Neuronal stem cell (in vitro differentiated cells): ENCODE data around the gene GARIN5A.
A peak's percentile ranks its signal among the peaks of the same experiment; 100 is the strongest.

Experiments used
- DNase-seq: peaks from one replicate; pipeline ENCODE4 v3.0.0-alpha.2; 2013; ENCODE audit warnings: low spot score
- H2AFZ ChIP-seq: one replicate; pipeline ENCODE4 v1.6.1; 2013; ENCODE audit warnings: mild to moderate bottlenecking, low read length, inconsistent platforms
- H2AK5ac ChIP-seq: 2 replicates; pipeline ENCODE4 v1.6.1; 2013; ENCODE audit warnings: low read depth, mild to moderate bottlenecking, inconsistent platforms, low read length, moderate library complexity, mixed read lengths
- H2BK120ac ChIP-seq: 2 replicates; pipeline ENCODE4 v1.6.1; 2013; ENCODE audit warnings: low read depth, mild to moderate bottlenecking, inconsistent platforms, low read length, moderate library complexity, mixed read lengths
- H2BK12ac ChIP-seq: one replicate; pipeline ENCODE4 v1.6.1; 2013; ENCODE audit warnings: low read length, inconsistent platforms
- H2BK15ac ChIP-seq: 2 replicates; pipeline ENCODE4 v1.6.1; 2013; ENCODE audit warnings: mild to moderate bottlenecking, low read length, inconsistent platforms, mixed read lengths
- H2BK5ac ChIP-seq: one replicate; pipeline ENCODE4 v1.6.1; 2013; ENCODE audit warnings: inconsistent platforms, mild to moderate bottlenecking, low read length, moderate library complexity
- H3K14ac ChIP-seq: one replicate; pipeline ENCODE4 v1.6.1; 2013; ENCODE audit warnings: low read length, inconsistent platforms
- H3K18ac ChIP-seq: 2 replicates; pipeline ENCODE4 v1.6.1; 2013; ENCODE audit warnings: low read length, inconsistent platforms
- H3K23ac ChIP-seq: 2 replicates; pipeline ENCODE4 v1.6.1; 2013; ENCODE audit warnings: low read depth, mild to moderate bottlenecking, mixed read lengths, low read length, inconsistent platforms; ENCODE audit not compliant: poor library complexity
- H3K27ac ChIP-seq: replicated peaks from 3 replicates; pipeline ENCODE4 v1.5.1; 2013; ENCODE audit warnings: low read length, inconsistent platforms
- H3K27me3 ChIP-seq, 3 experiments: 2 replicates each; pipeline ENCODE4 v1.6.1; 2013; ENCODE audit warnings: low read length in 3 of 3, mild to moderate bottlenecking in 2 of 3, inconsistent platforms in 1 of 3, low read depth in 1 of 3, mixed read lengths in 1 of 3, moderate library complexity in 1 of 3; ENCODE audit not compliant: control insufficient read depth in 3 of 3, insufficient read depth in 3 of 3
- H3K36me3 ChIP-seq, 2 donors: replicated peaks in 1 of 2; 2 replicates each; pipeline ENCODE4 v1.6.1; 2013; ENCODE audit warnings: low read length in 2 of 2; ENCODE audit not compliant: control insufficient read depth in 2 of 2, insufficient read depth in 2 of 2
- H3K4ac ChIP-seq: 2 replicates; pipeline ENCODE4 v1.6.1; 2013; ENCODE audit warnings: inconsistent platforms, mild to moderate bottlenecking, low read length, moderate library complexity
- H3K4me1 ChIP-seq, 2 donors: 1 replicate in 1 of 2; 2 replicates in 1 of 2; pipeline ENCODE4 v1.6.1; 2013; ENCODE audit warnings: low read length in 2 of 2, low read depth in 1 of 2; ENCODE audit not compliant: control insufficient read depth in 2 of 2, insufficient read depth in 1 of 2
- H3K4me2 ChIP-seq: one replicate; pipeline ENCODE4 v1.6.1; 2013; ENCODE audit warnings: mild to moderate bottlenecking, low read length, inconsistent platforms; ENCODE audit not compliant: insufficient read depth, poor library complexity, severe bottlenecking
- H3K4me3 ChIP-seq, 2 donors: 2 replicates each; pipeline ENCODE4 v1.5.1; 2013; ENCODE audit warnings: low read length in 2 of 2, mild to moderate bottlenecking in 2 of 2, inconsistent platforms in 1 of 2, moderate library complexity in 1 of 2
- H3K79me1 ChIP-seq: one replicate; pipeline ENCODE4 v1.6.1; 2013; ENCODE audit warnings: low read depth, mild to moderate bottlenecking, inconsistent platforms, low read length, moderate library complexity
- H3K9ac ChIP-seq: one replicate; pipeline ENCODE4 v1.6.1; 2013; ENCODE audit warnings: mild to moderate bottlenecking, low read depth, low read length, inconsistent platforms; ENCODE audit not compliant: poor library complexity
- H3K9me3 ChIP-seq, 2 donors: replicated peaks in 1 of 2; 2 replicates each; pipeline versions ENCODE3 to v1.6.1; 2013; ENCODE audit warnings: low read length in 2 of 2, mild to moderate bottlenecking in 2 of 2, inconsistent platforms in 1 of 2, low read depth in 1 of 2, mixed read lengths in 1 of 2, moderate library complexity in 1 of 2; ENCODE audit not compliant: control insufficient read depth in 2 of 2, insufficient read depth in 1 of 2
- H4K8ac ChIP-seq: one replicate; pipeline ENCODE4 v1.6.1; 2013; ENCODE audit warnings: low read depth, mild to moderate bottlenecking, inconsistent platforms, low read length, moderate library complexity
- H4K91ac ChIP-seq: one replicate; pipeline ENCODE4 v1.6.1; 2013; ENCODE audit warnings: low read length, low read depth, mild to moderate bottlenecking, inconsistent platforms; ENCODE audit not compliant: poor library complexity
- WGBS, 2 donors: extraction: QIAGEN DNeasy Blood & Tissue Kit; methylation state at CpG; one replicate each; pipeline ENCODE4 v1.1.7; 2013; ENCODE audit warnings: missing lambda C conversion rate in 2 of 2, mixed read lengths in 1 of 2; ENCODE audit not compliant: insufficient read length in 2 of 2, insufficient replicate concordance in 1 of 2; ENCODE audit errors: extremely low coverage in 2 of 2; 5-methylcytosine and 5-hydroxymethylcytosine counted together

Gene GARIN5A

GRCh38 chr19:50494186-50495019, 17.8 kb upstream of the GARIN5A start:
- Histone ChIP-seq H3K9me3 (peaks cover 2 to 7% of the 10 kb centered on the region in 2 donors), H3K4me1 (peaks cover 21 to 30% of the 10 kb centered on the region in 2 donors), H3K18ac (peak overlapping the region; percentile 51), H2BK12ac (no peak overlapping the region), H3K36me3 (no peaks in the 10 kb centered on the region), H3K4ac (no peak overlapping the region), H3K23ac (no peak overlapping the region), H3K14ac (no peak overlapping the region), H3K4me2 (no peak overlapping the region), H2BK5ac (no peak overlapping the region), H2BK15ac (no peak overlapping the region), H3K79me1 (no peaks in the 10 kb centered on the region), H3K9ac (no peak overlapping the region), H2AK5ac (peak overlapping the region; percentile 18), H3K4me3 (peak overlapping the region in 1 of 2 donors; percentile 12), H4K8ac (peak overlapping the region; percentile 57), H2AFZ (no peak overlapping the region), H4K91ac (no peak overlapping the region), H3K27ac (no peak overlapping the region), H3K27me3 (peaks cover 0 to 66% (median 6%) of the 10 kb centered on the region in 3 experiments), H2BK120ac (no peak overlapping the region)
- WGBS, 2 donors = no CpG with 5 or more reads among the region's 7 CpGs
- no peak for DNase-seq

DNA sequence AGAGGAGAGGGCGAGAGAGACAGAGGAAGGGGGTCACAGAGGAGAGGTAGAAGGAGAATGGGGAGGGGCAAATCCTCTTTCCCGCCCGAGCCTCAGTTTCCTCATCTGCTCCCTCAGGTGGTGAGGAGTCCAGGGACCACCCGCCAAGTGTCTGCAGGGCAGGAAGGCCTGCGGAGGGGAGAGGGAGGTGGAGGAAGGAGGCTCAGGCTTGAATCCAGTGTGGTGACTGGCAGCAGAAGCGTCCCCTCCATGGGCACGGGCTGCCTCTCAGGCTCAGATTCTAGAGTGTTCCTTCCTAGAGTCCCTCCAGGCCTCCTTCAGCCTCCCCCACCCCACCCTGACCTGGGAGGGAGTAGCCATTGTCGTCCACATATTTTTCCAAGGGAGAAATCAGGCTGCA, 16.5 kb upstream of the GARIN5A start:
- H2BK120ac ChIP-seq = no peak overlapping the region
- H3K4me1 ChIP-seq = peaks cover 27 to 31% of the 10 kb centered on the region in 2 donors
- no peak overlapping the region for H3K9ac ChIP-seq
- peak overlapping the region; percentile 14 for H2AK5ac ChIP-seq
- H4K91ac ChIP-seq = no peak overlapping the region
- no peak overlapping the region for H2AFZ ChIP-seq
- peak overlapping the region; percentile 77 for H3K18ac ChIP-seq
- H3K14ac ChIP-seq = no peak overlapping the region
- no peak overlapping the region for H3K4me2 ChIP-seq
- H3K23ac ChIP-seq = no peak overlapping the region
- H2BK5ac ChIP-seq = no peak overlapping the region
- peaks cover 0 to 66% (median 6%) of the 10 kb centered on the region in 3 experiments for H3K27me3 ChIP-seq
- no peak for DNase-seq
- no CpG with 5 or more reads among the region's 8 CpGs for WGBS, 2 donors
- no peak overlapping the region for H3K27ac ChIP-seq
- peaks cover 2 to 7% of the 10 kb centered on the region in 2 donors for H3K9me3 ChIP-seq
- no peak overlapping the region for H4K8ac ChIP-seq
- no peaks in the 10 kb centered on the region for H3K79me1 ChIP-seq
- H2BK12ac ChIP-seq = peak overlapping the region; percentile 7
- no peak overlapping the region for H3K4ac ChIP-seq
- no peak overlapping the region for H2BK15ac ChIP-seq
- H3K36me3 ChIP-seq = no peaks in the 10 kb centered on the region
- no peak overlapping the region for H3K4me3 ChIP-seq

- Histone ChIP-seq H3K36me3 (no peaks in the 10 kb centered on the region), H3K9ac (no peak overlapping the region), H3K23ac (no peak overlapping the region), H3K14ac (no peak overlapping the region), H4K91ac (no peak overlapping the region), H3K27me3 (peaks cover 0 to 64% (median 6%) of the 10 kb centered on the region in 3 experiments), H2BK120ac (no peak overlapping the region), H2BK15ac (no peak overlapping the region), H3K4me3 (no peak overlapping the region), H2BK5ac (no peak overlapping the region), H2AFZ (peak overlapping the region; percentile 63), H3K4ac (no peak overlapping the region), H3K4me1 (peaks cover 27 to 31% of the 10 kb centered on the region in 2 donors), H3K27ac (no peak overlapping the region), H3K18ac (peak overlapping the region; percentile 40), H2AK5ac (no peak overlapping the region), H3K79me1 (no peaks in the 10 kb centered on the region), H3K9me3 (peaks cover 2 to 7% of the 10 kb centered on the region in 2 donors), H4K8ac (no peak overlapping the region), H3K4me2 (no peak overlapping the region), H2BK12ac (peak overlapping the region; percentile 31)
- no peak for DNase-seq
- no CpG with 5 or more reads among the region's 12 CpGs for whole genome bisulfite sequencing, 2 donors
These were observed 15.8 kb upstream of the GARIN5A start for GRCh38 chr19:50492303-50493052.

GRCh38 chr19:50490991-50491472, 14.4 kb upstream of the GARIN5A start:
- Histone ChIP-seq H3K79me1 (no peaks in the 10 kb centered on the region), H3K4me3 (peak overlapping the region in 1 of 2 donors; percentile 70), H3K27me3 (peaks cover 0 to 68% (median 6%) of the 10 kb centered on the region in 3 experiments), H2BK5ac (no peak overlapping the region), H4K8ac (no peak overlapping the region), H3K18ac (peak overlapping the region; percentile 36), H3K9ac (no peak overlapping the region), H3K4me1 (peaks cover 20 to 21% of the 10 kb centered on the region in 2 donors), H3K23ac (no peak overlapping the region), H2BK120ac (no peak overlapping the region), H3K14ac (no peak overlapping the region), H2AFZ (peak overlapping the region; percentile 43), H3K9me3 (peaks cover 11 to 19% of the 10 kb centered on the region in 2 donors), H4K91ac (peak overlapping the region; percentile 47), H3K4ac (no peak overlapping the region), H3K4me2 (peak overlapping the region; percentile 47), H3K36me3 (no peaks in the 10 kb centered on the region), H2AK5ac (no peak overlapping the region), H2BK12ac (no peak overlapping the region), H3K27ac (no peak overlapping the region), H2BK15ac (no peak overlapping the region)
- DNase-seq = no peak
- WGBS, 2 donors = no CpG with 5 or more reads among the region's 26 CpGs
